Nephron (organoid): Measurements from ENCODE around the gene FLNA.

Experiments
- H3K27ac Mint-ChIP-seq, 3 experiments: 2 replicates each; pipeline ENCODE4 v1.8.0; 2020; ENCODE audit warnings: mixed read lengths in 3 of 3, mild to moderate bottlenecking in 2 of 3, moderate library complexity in 1 of 3
- H3K27me3 Mint-ChIP-seq: 2 replicates; pipeline ENCODE4 v1.8.0; 2021; ENCODE audit warnings: low read depth, mild to moderate bottlenecking, moderate library complexity, mixed read lengths
- H3K36me3 Mint-ChIP-seq: 2 replicates; pipeline ENCODE4 v1.8.0; 2020; ENCODE audit warnings: low read depth, mixed read lengths
- H3K4me1 Mint-ChIP-seq: 2 replicates; pipeline ENCODE4 v1.8.0; 2020; ENCODE audit warnings: mixed read lengths
- H3K4me3 Mint-ChIP-seq, 3 experiments: 2 replicates each; pipeline ENCODE4 v1.8.0; 2020; ENCODE audit warnings: mild to moderate bottlenecking in 3 of 3, mixed read lengths in 3 of 3, moderate library complexity in 2 of 3
- H3K9me3 Mint-ChIP-seq: 2 replicates; pipeline ENCODE4 v1.8.0; 2020; ENCODE audit warnings: mixed read lengths
- CTCF ChIP-seq, 3 experiments: fragments of 200-600 bp; sonication (generic); IDR thresholded peaks; one replicate each; pipeline ENCODE4 v1.5.0; 2021; ENCODE audit warnings: antibody characterized with exemption in 3 of 3; ENCODE audit not compliant: unreplicated experiment in 3 of 3

Gene FLNA

GRCh38 chrX:154363706-154364439, 10.6 kb downstream of the FLNA start:
- H3K27ac Mint-ChIP-seq = no peak overlapping the region
- no peak overlapping the region for H3K4me3 Mint-ChIP-seq
- no peak for TF ChIP-seq CTCF (IDR thresholded peaks at IDR 0.05; ENCODE audit: unreplicated experiment in 3 of 3)
- peaks cover 1% of the 10 kb centered on the region for H3K9me3 Mint-ChIP-seq
- no peaks in the 10 kb centered on the region for H3K4me1 Mint-ChIP-seq
- H3K27me3 Mint-ChIP-seq = no peaks in the 10 kb centered on the region
- H3K36me3 Mint-ChIP-seq = peaks cover 30% of the 10 kb centered on the region

GRCh38 chrX:154362085-154362742, 12.2 kb downstream of the FLNA start:
- Mint-ChIP-seq H3K36me3 (peaks cover 35% of the 10 kb centered on the region), H3K4me1 (no peaks in the 10 kb centered on the region)

GRCh38 chrX:154360155-154360713, 14.2 kb downstream of the FLNA start:
- Mint-ChIP-seq H3K4me3 (no peak overlapping the region), H3K27me3 (no peaks in the 10 kb centered on the region)

More at GRCh38 chrX:154362085-154362742, 12.2 kb downstream of the FLNA start:
- no peak for TF ChIP-seq CTCF (IDR thresholded peaks at IDR 0.05; ENCODE audit: unreplicated experiment in 3 of 3)
- Mint-ChIP-seq H3K27ac (no peak overlapping the region), H3K27me3 (no peaks in the 10 kb centered on the region), H3K4me3 (no peak overlapping the region), H3K9me3 (peaks cover 5% of the 10 kb centered on the region)

GRCh38 chrX:154359362-154360154, 14.9 kb downstream of the FLNA start:
- H3K4me3 Mint-ChIP-seq = no peak overlapping the region
- no peak overlapping the region for H3K27ac Mint-ChIP-seq
- no peaks in the 10 kb centered on the region for H3K4me1 Mint-ChIP-seq
- H3K36me3 Mint-ChIP-seq = peaks cover 27% of the 10 kb centered on the region
- H3K9me3 Mint-ChIP-seq = peaks cover 5% of the 10 kb centered on the region
- no peak for TF ChIP-seq CTCF (IDR thresholded peaks at IDR 0.05; ENCODE audit: unreplicated experiment in 3 of 3)
- no peaks in the 10 kb centered on the region for H3K27me3 Mint-ChIP-seq

More at GRCh38 chrX:154360155-154360713, 14.2 kb downstream of the FLNA start:
- Mint-ChIP-seq H3K36me3 (peaks cover 31% of the 10 kb centered on the region), H3K4me1 (no peaks in the 10 kb centered on the region), H3K27ac (no peak overlapping the region), H3K9me3 (peaks cover 5% of the 10 kb centered on the region)
- no peak for TF ChIP-seq CTCF (IDR thresholded peaks at IDR 0.05; ENCODE audit: unreplicated experiment in 3 of 3)

GRCh38 chrX:154358829-154359228, 15.6 kb downstream of the FLNA start:
- Mint-ChIP-seq H3K27me3 (no peaks in the 10 kb centered on the region), H3K27ac (no peak overlapping the region), H3K9me3 (peaks cover 5% of the 10 kb centered on the region), H3K36me3 (peaks cover 27% of the 10 kb centered on the region), H3K4me3 (no peak overlapping the region), H3K4me1 (no peaks in the 10 kb centered on the region)
- TF ChIP-seq CTCF (IDR thresholded peaks at IDR 0.05; ENCODE audit: unreplicated experiment in 3 of 3) = no peak
